Fibroblast of lung (primary cell): ENCODE results near the gene STC2.

Experiments used
- CTCF ChIP-seq, 2 donors: IDR thresholded peaks in 1 of 2; conservative IDR thresholded peaks in 1 of 2; 1 replicate in 1 of 2; 2 replicates in 1 of 2; pipeline ENCODE4 v1.5.1; 2011 to 2012; ENCODE audit warnings: low read length in 2 of 2, control low read depth in 1 of 2, inconsistent platforms in 1 of 2, low read depth in 1 of 2, mild to moderate bottlenecking in 1 of 2
- EZH2 ChIP-seq: IDR thresholded peaks from 2 replicates; pipeline ENCODE4 v1.5.1; 2012; ENCODE audit warnings: low read length, control low read depth, mild to moderate bottlenecking; ENCODE audit errors: missing control alignments

- TF ChIP-seq CTCF (conservative IDR thresholded peaks at IDR 0.05 in 1 of 2, IDR thresholded peaks at IDR 0.05 in 1 of 2; ENCODE audit: low read depth in 1 of 2, low read length in 2 of 2) (no peak), EZH2 (no peak)
Measured at GRCh38 chr5:173339286-173339685, 11.1 kb upstream of the STC2 start.
